Activated naive CD8-positive, alpha-beta T cell (primary cell): Measurements from ENCODE around the gene RAB30.

ENCODE experiments used
- H3K27ac Mint-ChIP-seq: one replicate; pipeline ENCODE4 v1.8.0; 2021; ENCODE audit warnings: mixed read lengths
- H3K27me3 Mint-ChIP-seq: one replicate; pipeline ENCODE4 v1.8.0; 2021; ENCODE audit warnings: mixed read lengths
- H3K36me3 Mint-ChIP-seq: one replicate; pipeline ENCODE4 v1.8.0; 2021; ENCODE audit warnings: mixed read lengths
- H3K4me1 Mint-ChIP-seq: one replicate; pipeline ENCODE4 v1.8.0; 2021; ENCODE audit warnings: low read depth, mixed read lengths
- H3K4me3 Mint-ChIP-seq: one replicate; pipeline ENCODE4 v1.8.0; 2021; ENCODE audit warnings: mild to moderate bottlenecking, mixed read lengths
- H3K9me3 Mint-ChIP-seq: one replicate; pipeline ENCODE4 v1.8.0; 2021; ENCODE audit warnings: low read depth, mixed read lengths

Gene RAB30

GRCh38 chr11:82998697-82999096 lies 73.0 kb downstream of the RAB30 start:
- Mint-ChIP-seq H3K36me3 (peaks cover 17% of the 10 kb centered on the region), H3K4me1 (peaks cover 82% of the 10 kb centered on the region), H3K27ac (no peak overlapping the region), H3K4me3 (no peak overlapping the region), H3K27me3 (no peaks in the 10 kb centered on the region), H3K9me3 (no peaks in the 10 kb centered on the region)

GRCh38 chr11:82996966-82997606 lies 74.6 kb downstream of the RAB30 start:
- no peaks in the 10 kb centered on the region for H3K27me3 Mint-ChIP-seq
- peak overlapping the region; percentile 20 for H3K4me3 Mint-ChIP-seq
- peaks cover 21% of the 10 kb centered on the region for H3K36me3 Mint-ChIP-seq
- peaks cover 79% of the 10 kb centered on the region for H3K4me1 Mint-ChIP-seq
- no peaks in the 10 kb centered on the region for H3K9me3 Mint-ChIP-seq
- H3K27ac Mint-ChIP-seq: peak overlapping the region; percentile 90

- Mint-ChIP-seq H3K4me3 (peak overlapping the region; percentile 52), H3K9me3 (no peaks in the 10 kb centered on the region), H3K36me3 (peaks cover 21% of the 10 kb centered on the region), H3K27me3 (no peaks in the 10 kb centered on the region), H3K4me1 (peaks cover 68% of the 10 kb centered on the region), H3K27ac (peak overlapping the region; percentile 90)
These were observed 75.8 kb downstream of the RAB30 start for GRCh38 chr11:82995754-82996398.

- H3K4me1 Mint-ChIP-seq: peaks cover 67% of the 10 kb centered on the region
These were observed 76.5 kb downstream of the RAB30 start for GRCh38 chr11:82995235-82995634.

DNA sequence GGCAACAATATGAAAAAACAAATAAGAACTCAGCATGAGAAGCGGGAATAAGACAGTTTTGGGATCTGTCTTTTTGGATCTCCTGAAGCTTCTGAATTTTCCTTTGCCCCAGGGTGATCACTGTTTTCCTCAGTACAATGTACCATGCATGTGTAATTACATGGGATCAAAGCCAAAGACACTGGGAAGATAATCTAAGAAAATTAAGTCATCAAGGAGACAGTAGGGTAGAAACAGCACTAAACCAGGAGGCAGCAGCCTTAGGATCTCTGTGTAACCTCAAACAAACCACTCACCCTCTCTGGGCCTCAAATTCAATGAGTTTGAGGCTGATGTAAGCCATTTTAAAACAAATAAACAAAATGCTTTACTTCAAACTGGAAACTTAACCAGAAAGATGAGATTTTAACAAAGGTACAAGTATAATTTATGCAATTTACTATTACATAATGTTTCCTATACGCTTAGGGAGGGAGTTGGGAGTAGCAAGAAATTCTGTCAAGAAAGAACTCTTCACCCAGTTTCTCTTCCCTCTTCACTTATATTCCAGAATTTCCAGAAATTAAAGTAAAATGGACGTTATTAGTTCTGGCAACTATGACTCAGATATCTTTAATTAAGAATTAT lies 77.0 kb downstream of the RAB30 start:
- Mint-ChIP-seq H3K4me1 (peaks cover 67% of the 10 kb centered on the region), H3K36me3 (peaks cover 21% of the 10 kb centered on the region), H3K4me3 (no peak overlapping the region), H3K27me3 (no peaks in the 10 kb centered on the region), H3K9me3 (no peaks in the 10 kb centered on the region), H3K27ac (no peak overlapping the region)

More at GRCh38 chr11:82995235-82995634, 76.5 kb downstream of the RAB30 start:
- Mint-ChIP-seq H3K27me3 (no peaks in the 10 kb centered on the region), H3K9me3 (no peaks in the 10 kb centered on the region), H3K4me3 (peak overlapping the region; percentile 43), H3K36me3 (peaks cover 21% of the 10 kb centered on the region), H3K27ac (peak overlapping the region; percentile 84)

DNA sequence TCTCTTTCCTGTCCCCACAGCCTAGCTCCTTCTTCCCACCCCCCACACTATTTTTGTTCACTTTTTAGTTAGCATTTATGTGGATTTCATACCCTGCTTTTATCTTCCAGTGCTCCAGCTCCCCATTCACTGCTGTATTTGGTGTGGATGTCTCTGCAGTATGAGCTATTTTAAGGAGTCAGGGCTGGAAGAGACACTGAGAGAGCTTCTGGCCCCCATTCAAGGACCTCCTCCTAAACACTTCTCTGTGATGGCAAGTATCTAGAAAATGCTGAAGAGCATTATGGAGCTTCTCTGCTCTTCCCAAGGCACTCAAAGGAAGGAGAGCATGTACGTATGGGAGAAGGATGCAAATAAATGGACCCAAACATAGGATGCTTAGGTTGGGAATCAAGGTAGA lies 79.5 kb downstream of the RAB30 start:
- Mint-ChIP-seq H3K27ac (no peak overlapping the region), H3K9me3 (no peaks in the 10 kb centered on the region), H3K4me1 (peaks cover 55% of the 10 kb centered on the region), H3K4me3 (no peak overlapping the region), H3K36me3 (peaks cover 24% of the 10 kb centered on the region), H3K27me3 (no peaks in the 10 kb centered on the region)

DNA sequence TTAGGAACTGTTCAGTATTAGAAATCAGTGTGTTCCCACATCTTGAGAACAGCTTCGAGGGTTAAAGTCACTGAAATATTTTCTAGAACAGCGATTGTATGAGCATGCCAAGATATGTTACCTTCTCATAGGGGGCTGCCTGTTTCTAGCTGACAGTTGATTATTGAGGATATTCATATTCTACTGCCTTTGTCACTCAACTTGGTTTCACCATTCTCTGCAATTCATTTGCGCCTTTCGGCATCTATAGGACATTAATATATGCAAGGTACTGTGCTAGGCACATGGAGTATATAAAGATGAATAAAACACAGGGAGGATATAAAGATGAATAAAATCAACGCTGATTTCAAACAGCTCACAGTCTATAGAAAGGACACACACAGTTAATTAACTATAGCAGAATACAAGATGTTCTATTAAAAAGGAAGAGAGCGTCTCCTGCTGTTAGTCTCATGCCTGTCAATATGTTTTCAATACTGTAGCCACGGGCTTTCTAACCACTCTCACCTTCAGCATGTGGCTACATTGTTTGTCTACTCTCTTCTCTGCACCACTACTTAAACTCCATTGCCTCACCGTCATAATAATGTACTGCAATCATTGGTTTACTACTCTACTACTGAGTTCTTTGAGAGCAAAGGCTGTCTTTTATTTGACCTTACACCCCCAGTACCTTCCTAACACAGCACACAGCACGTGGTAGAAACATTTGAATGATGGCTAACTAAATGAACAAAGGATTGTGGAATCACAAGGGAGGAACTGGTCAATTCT lies 81.9 kb downstream of the RAB30 start:
- Mint-ChIP-seq H3K4me3 (no peak overlapping the region), H3K4me1 (peaks cover 36% of the 10 kb centered on the region)

GRCh38 chr11:82988936-82989627 lies 82.6 kb downstream of the RAB30 start:
- Mint-ChIP-seq H3K27ac (no peak overlapping the region), H3K9me3 (no peaks in the 10 kb centered on the region), H3K36me3 (peaks cover 17% of the 10 kb centered on the region), H3K4me1 (peaks cover 30% of the 10 kb centered on the region), H3K4me3 (no peak overlapping the region), H3K27me3 (no peaks in the 10 kb centered on the region)

More for the DNA sequence above, 81.9 kb downstream of the RAB30 start:
- Mint-ChIP-seq H3K36me3 (peaks cover 19% of the 10 kb centered on the region), H3K27me3 (no peaks in the 10 kb centered on the region), H3K27ac (peak overlapping the region; percentile 22), H3K9me3 (no peaks in the 10 kb centered on the region)

- Mint-ChIP-seq H3K4me3 (no peak overlapping the region), H3K27me3 (no peaks in the 10 kb centered on the region), H3K4me1 (peaks cover 23% of the 10 kb centered on the region), H3K36me3 (peaks cover 10% of the 10 kb centered on the region), H3K27ac (no peak overlapping the region), H3K9me3 (no peaks in the 10 kb centered on the region)
These were observed 83.7 kb downstream of the RAB30 start for GRCh38 chr11:82987997-82988396.

- peak overlapping the region; percentile 72 for H3K27ac Mint-ChIP-seq
- peaks cover 20% of the 10 kb centered on the region for H3K4me1 Mint-ChIP-seq
- H3K4me3 Mint-ChIP-seq: no peak overlapping the region
- H3K27me3 Mint-ChIP-seq: no peaks in the 10 kb centered on the region
- H3K9me3 Mint-ChIP-seq: no peaks in the 10 kb centered on the region
- H3K36me3 Mint-ChIP-seq: peaks cover 17% of the 10 kb centered on the region
These were observed 85.3 kb downstream of the RAB30 start for GRCh38 chr11:82986446-82986845.

- Mint-ChIP-seq H3K27ac (peak overlapping the region; percentile 22), H3K36me3 (peaks cover 19% of the 10 kb centered on the region), H3K4me3 (no peak overlapping the region), H3K4me1 (peaks cover 42% of the 10 kb centered on the region), H3K9me3 (no peaks in the 10 kb centered on the region), H3K27me3 (no peaks in the 10 kb centered on the region)
These were observed 89.8 kb downstream of the RAB30 start for GRCh38 chr11:82981852-82982251.

- Mint-ChIP-seq H3K36me3 (peaks cover 18% of the 10 kb centered on the region), H3K27ac (no peak overlapping the region), H3K4me1 (peaks cover 49% of the 10 kb centered on the region), H3K4me3 (no peak overlapping the region), H3K9me3 (no peaks in the 10 kb centered on the region), H3K27me3 (no peaks in the 10 kb centered on the region)
These were observed 90.8 kb downstream of the RAB30 start for GRCh38 chr11:82980947-82981346.

DNA sequence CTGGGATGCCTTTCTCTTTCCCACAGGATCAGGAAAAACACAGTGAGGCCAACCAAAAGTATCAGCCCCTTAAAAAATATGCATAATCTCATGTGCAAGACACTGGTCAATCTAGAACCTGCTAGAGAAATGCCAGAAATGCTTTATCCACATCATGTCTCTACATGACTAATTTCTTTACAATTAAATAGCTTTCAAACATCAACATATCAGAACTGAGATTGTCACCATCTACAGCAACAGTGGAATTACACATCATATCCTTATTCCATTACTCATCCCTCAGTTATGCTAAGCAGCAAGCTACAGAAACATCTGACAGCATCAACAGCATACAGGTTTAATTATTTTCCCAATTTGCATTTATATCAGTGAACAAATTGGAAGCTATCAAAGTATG lies 91.4 kb downstream of the RAB30 start:
- H3K9me3 Mint-ChIP-seq: no peaks in the 10 kb centered on the region
- H3K4me3 Mint-ChIP-seq: peak overlapping the region; percentile 13
- H3K36me3 Mint-ChIP-seq: peaks cover 16% of the 10 kb centered on the region
- H3K4me1 Mint-ChIP-seq: peaks cover 50% of the 10 kb centered on the region
- peak overlapping the region; percentile 79 for H3K27ac Mint-ChIP-seq
- H3K27me3 Mint-ChIP-seq: no peaks in the 10 kb centered on the region

DNA sequence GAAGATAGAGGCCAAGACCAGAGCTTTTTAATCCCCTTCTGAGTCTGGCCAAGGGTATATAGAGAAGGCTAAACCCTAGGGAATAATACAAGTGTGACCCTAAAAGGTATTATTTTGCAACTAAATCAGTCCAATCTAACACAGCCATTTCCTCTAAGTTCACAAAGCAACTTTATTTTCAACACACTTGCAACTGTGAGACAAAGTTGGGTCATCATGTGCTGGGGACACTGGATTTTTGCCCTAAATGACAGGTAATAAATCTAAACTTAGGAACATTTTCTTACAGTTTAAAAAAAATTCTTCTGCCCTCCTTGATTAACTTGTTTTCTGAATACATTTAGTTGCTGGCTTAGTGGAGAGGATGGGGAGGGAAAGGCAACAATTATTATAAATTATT lies 91.9 kb downstream of the RAB30 start:
- Mint-ChIP-seq H3K9me3 (no peaks in the 10 kb centered on the region), H3K4me3 (no peak overlapping the region), H3K36me3 (peaks cover 16% of the 10 kb centered on the region), H3K4me1 (peaks cover 52% of the 10 kb centered on the region), H3K27me3 (no peaks in the 10 kb centered on the region), H3K27ac (peak overlapping the region; percentile 79)
